Heart left ventricle (tissue), 13 donors: ENCODE results near the gene YDJC.

Experiments
- POLR2A ChIP-seq, 2 donors: fragments of 450-650 bp; IDR thresholded peaks; one replicate each; pipeline ENCODE4 v1.6.1; 2017; ENCODE audit warnings: antibody characterized with exemption in 2 of 2, mild to moderate bottlenecking in 2 of 2, moderate library complexity in 2 of 2
- TF ChIP-seq, protein P1 (sequence below), 12 donors: fragments of 200-600 bp; sonication (generic) in 4 of 12; IDR thresholded peaks; one replicate each; pipeline versions ENCODE4 v1.5.0 to v1.8.0; 2018 to 2022; ENCODE audit warnings: antibody characterized with exemption in 12 of 12, mild to moderate bottlenecking in 5 of 12
- donor health status: ischemic (EF 13 %, LVEDD 7.1; RV severe dilation, severe dysfunction).
- donor health status: DM: no; HTN: yes; CAD: no.
- donor health status: DM: no; HTN: no; CAD: no.
- donor health status: ischemic (EF 25% LVEDD 6.9; RV normal size, moderate dysfunction).
- donor health status: ischemic (EF 25% LVEDD 5.7; RV mildly dilated, moderate dysfunction).
- donor health status: ischemic (EF 35%, LVEDD 5.7; RV mildly dilated, moderate dysfunction).
- donor health status: nonischemic (EF 11% LVEDD 7.7; RV severe dilation, severe dysfunction).
- donor health status: DM: yes; HTN: yes; CAD: no.
- donor health status: PGD.
- donor health status: ischemic (EF 29% LVEDD 5.4; RV normal size, mild dysfunction).
- donor health status: nonischemic (EF 23%, LVEDD 6.1; RV moderate dilation, normal function).

DNA sequence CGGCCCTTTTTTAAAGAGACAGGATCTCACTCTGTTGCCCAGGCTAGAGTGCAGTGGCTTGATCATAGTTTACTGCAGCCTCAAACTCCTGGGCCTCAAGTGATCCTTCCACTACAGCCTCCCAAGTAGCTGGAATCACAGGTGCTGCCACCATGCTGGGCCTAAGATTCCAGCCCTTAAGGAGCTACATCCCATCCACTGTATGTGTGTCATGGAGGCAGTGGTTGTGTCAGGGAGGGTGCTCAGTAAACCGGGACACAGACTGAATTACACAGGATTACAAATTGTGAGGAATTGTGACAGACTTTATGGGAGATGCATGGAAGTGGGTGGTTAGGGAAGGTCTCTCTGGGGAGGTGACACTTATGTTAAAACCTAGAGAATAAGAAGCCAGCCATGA, 33.9 kb upstream of the YDJC start:
- TF ChIP-seq, protein P1, sequence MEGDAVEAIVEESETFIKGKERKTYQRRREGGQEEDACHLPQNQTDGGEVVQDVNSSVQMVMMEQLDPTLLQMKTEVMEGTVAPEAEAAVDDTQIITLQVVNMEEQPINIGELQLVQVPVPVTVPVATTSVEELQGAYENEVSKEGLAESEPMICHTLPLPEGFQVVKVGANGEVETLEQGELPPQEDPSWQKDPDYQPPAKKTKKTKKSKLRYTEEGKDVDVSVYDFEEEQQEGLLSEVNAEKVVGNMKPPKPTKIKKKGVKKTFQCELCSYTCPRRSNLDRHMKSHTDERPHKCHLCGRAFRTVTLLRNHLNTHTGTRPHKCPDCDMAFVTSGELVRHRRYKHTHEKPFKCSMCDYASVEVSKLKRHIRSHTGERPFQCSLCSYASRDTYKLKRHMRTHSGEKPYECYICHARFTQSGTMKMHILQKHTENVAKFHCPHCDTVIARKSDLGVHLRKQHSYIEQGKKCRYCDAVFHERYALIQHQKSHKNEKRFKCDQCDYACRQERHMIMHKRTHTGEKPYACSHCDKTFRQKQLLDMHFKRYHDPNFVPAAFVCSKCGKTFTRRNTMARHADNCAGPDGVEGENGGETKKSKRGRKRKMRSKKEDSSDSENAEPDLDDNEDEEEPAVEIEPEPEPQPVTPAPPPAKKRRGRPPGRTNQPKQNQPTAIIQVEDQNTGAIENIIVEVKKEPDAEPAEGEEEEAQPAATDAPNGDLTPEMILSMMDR (IDR thresholded peaks at IDR 0.05): no peak
- TF ChIP-seq POLR2A (IDR thresholded peaks at IDR 0.05): no peak
